HCT116 (cell line): ENCODE measurements around the gene MS4A4E. TPM values are rescaled to one million over a fixed set of nuclear protein-coding genes. Genes with fewer than 3 reads are reported as not detected.

Experiments used
- ATAC-seq: fragments of 200-7000 bp; cut with Tn5 transposase; 2 replicates; pipeline ENCODE4 v1.9.1; 2020; ENCODE audit warnings: mild to moderate bottlenecking, moderate library complexity
- BruUV-seq: library from RNA; stranded (reverse); fragments of 400-500 nt; replicated peaks from 2 replicates; lab custom pipeline; 2021; lab: Mats Ljungman, UMichigan
- CTCF ChIA-PET: fragments of 300-600 bp; sonication (Branson Sonifier 250); formaldehyde crosslinking; loops from one replicate; lab custom pipeline; 2021; ENCODE audit warnings: antibody characterized with exemption; lab: Charles Lee
- POLR2A ChIA-PET: fragments of 300-600, 350-600 bp; sonication (Branson Sonifier 250); formaldehyde crosslinking; loops from one replicate; lab custom pipeline; 2021; ENCODE audit warnings: antibody characterized with exemption; lab: Charles Lee
- RAD21 ChIA-PET, 2 experiments: fragments of 300-600 bp; sonication (Branson Sonifier 250); formaldehyde crosslinking; loops; one replicate each; lab custom pipeline; 2023; ENCODE audit warnings: low total read pairs in 2 of 2; ENCODE audit not compliant: uncharacterized antibody in 2 of 2, unreplicated experiment in 2 of 2, low non-redundant PET in 1 of 2; lab: Charles Lee
- DNase-seq: peaks from one replicate; pipeline ENCODE4 v3.0.0-alpha.2; 2010; ENCODE audit warnings: low read depth, low spot score
- H2AFZ ChIP-seq: fragments of 200-600 bp; shearing (Covaris generic), sonication (generic); 2 replicates; pipeline ENCODE4 v1.6.1; 2017; ENCODE audit warnings: low read depth, mixed run types, mixed read lengths, antibody characterized with exemption, low read length; ENCODE audit not compliant: poor library complexity, severe bottlenecking
- H3K27ac ChIP-seq: 2 replicates; pipeline ENCODE4 v1.5.1; 2012; ENCODE audit warnings: low read depth, low read length
- H3K27me3 ChIP-seq: fragments of 200-600 bp; sonication (generic); 2 replicates; pipeline ENCODE4 v1.6.1; 2016; ENCODE audit warnings: mixed run types, low read length, mixed read lengths; ENCODE audit not compliant: insufficient read depth
- H3K36me3 ChIP-seq, 2 experiments: fragments of 200-500 bp in 1 of 2; fragments of 200-600 bp in 1 of 2; sonication (Bioruptor generic) in 1 of 2; sonication (generic) in 1 of 2; 2 replicates each; pipeline versions ENCODE4 v1.5.1 to v1.6.1; 2014 to 2016; ENCODE audit warnings: low read length in 2 of 2, inconsistent platforms in 1 of 2, mixed read lengths in 1 of 2, mixed run types in 1 of 2; ENCODE audit not compliant: insufficient read depth in 2 of 2, control insufficient read depth in 1 of 2
- H3K4me1 ChIP-seq, 2 experiments: fragments of 200-600 bp in 1 of 2; sonication (generic) in 1 of 2; 2 replicates each; pipeline versions ENCODE4 v1.5.1 to v1.6.1; 2012 to 2017; ENCODE audit warnings: low read length in 2 of 2, inconsistent platforms in 1 of 2, mild to moderate bottlenecking in 1 of 2, mixed read lengths in 1 of 2, mixed run types in 1 of 2, moderate library complexity in 1 of 2; ENCODE audit not compliant: insufficient read depth in 2 of 2, control insufficient read depth in 1 of 2
- H3K4me2 ChIP-seq: fragments of 200-600 bp; sonication (generic); 2 replicates; pipeline ENCODE4 v1.6.1; 2017; ENCODE audit warnings: mixed run types, low read length, mixed read lengths
- H3K4me3 ChIP-seq, 2 experiments: fragments of 200-600 bp in 1 of 2; sonication (generic) in 1 of 2; replicated peaks in 1 of 2; 2 replicates each; pipeline ENCODE4 v1.5.1; 2011 to 2016; ENCODE audit warnings: low read length in 2 of 2, control low read depth in 1 of 2, low read depth in 1 of 2, mild to moderate bottlenecking in 1 of 2, mixed read lengths in 1 of 2, mixed run types in 1 of 2
- H3K79me2 ChIP-seq: fragments of 200-600 bp; sonication (generic); 2 replicates; pipeline ENCODE4 v1.6.1; 2017; ENCODE audit warnings: mild to moderate bottlenecking, mixed run types, low read length, moderate library complexity, mixed read lengths; ENCODE audit not compliant: insufficient read depth
- H3K9ac ChIP-seq: fragments of 200-600 bp; sonication (generic); 2 replicates; pipeline ENCODE4 v1.6.1; 2016; ENCODE audit warnings: low read length, mixed read lengths
- H3K9me2 ChIP-seq: fragments of 200-600 bp; sonication (generic), shearing (Covaris generic); 2 replicates; pipeline ENCODE4 v1.6.1; 2017; ENCODE audit warnings: mixed run types, mild to moderate bottlenecking, moderate library complexity; ENCODE audit not compliant: insufficient read depth
- H3K9me3 ChIP-seq, 2 experiments: fragments of 200-500 bp in 1 of 2; fragments of 200-600 bp in 1 of 2; sonication (Bioruptor generic) in 1 of 2; sonication (generic) in 1 of 2; 2 replicates each; pipeline ENCODE4 v1.6.1; 2014 to 2017; ENCODE audit warnings: low read length in 2 of 2, mixed read lengths in 2 of 2, inconsistent platforms in 1 of 2, low read depth in 1 of 2, mild to moderate bottlenecking in 1 of 2, mixed run types in 1 of 2, moderate library complexity in 1 of 2; ENCODE audit not compliant: control insufficient read depth in 1 of 2, insufficient read depth in 1 of 2
- H4K20me1 ChIP-seq: fragments of 200-600 bp; sonication (generic), shearing (Covaris generic); 2 replicates; pipeline ENCODE4 v1.6.1; 2017; ENCODE audit warnings: mixed run types, mild to moderate bottlenecking, moderate library complexity; ENCODE audit not compliant: insufficient read depth
- ATF3 ChIP-seq: IDR thresholded peaks from 2 replicates; pipeline ENCODE4 v1.6.1; 2012
- CBX3 ChIP-seq: IDR thresholded peaks from 2 replicates; pipeline ENCODE4 v1.6.1; 2012; ENCODE audit warnings: low read depth
- CEBPB ChIP-seq: IDR thresholded peaks from 2 replicates; pipeline ENCODE4 v1.6.1; 2012; ENCODE audit warnings: low read depth
- CTCF ChIP-seq, 3 experiments: fragments of 200-600 bp in 1 of 3; sonication (generic) in 1 of 3; IDR thresholded peaks in 2 of 3; conservative IDR thresholded peaks in 1 of 3; 2 replicates each; pipeline ENCODE4 v1.5.1; 2012 to 2017; ENCODE audit warnings: low read depth in 2 of 3, low read length in 2 of 3, antibody characterized with exemption in 1 of 3, borderline replicate concordance in 1 of 3, control low read depth in 1 of 3, mild to moderate bottlenecking in 1 of 3, mixed read lengths in 1 of 3, mixed run types in 1 of 3, moderate library complexity in 1 of 3; ENCODE audit not compliant: insufficient read depth in 1 of 3
- EGR1 ChIP-seq: IDR thresholded peaks from 2 replicates; pipeline ENCODE4 v1.6.1; 2012; ENCODE audit warnings: low read depth
- EZH2phosphoT487 ChIP-seq: fragments of 200-600 bp; IDR thresholded peaks from 2 replicates; pipeline ENCODE4 v1.6.1; 2018; ENCODE audit warnings: antibody characterized with exemption, borderline replicate concordance
- FOSL1 ChIP-seq: IDR thresholded peaks from 2 replicates; pipeline ENCODE4 v1.6.1; 2012; ENCODE audit warnings: low read depth
- JUND ChIP-seq: IDR thresholded peaks from 2 replicates; pipeline ENCODE4 v1.6.1; 2012
- MAX ChIP-seq: IDR thresholded peaks from 2 replicates; pipeline ENCODE4 v1.6.1; 2012
- POLR2AphosphoS5 ChIP-seq: IDR thresholded peaks from 2 replicates; pipeline ENCODE4 v1.6.1; 2011; ENCODE audit warnings: mild to moderate bottlenecking, low read depth, low read length, moderate library complexity
- RAD21 ChIP-seq: IDR thresholded peaks from 2 replicates; pipeline ENCODE4 v1.6.1; 2012; ENCODE audit warnings: low read depth, mild to moderate bottlenecking
- REST ChIP-seq: IDR thresholded peaks from 2 replicates; pipeline ENCODE4 v1.6.1; 2012; ENCODE audit warnings: low read depth
- SP1 ChIP-seq: IDR thresholded peaks from 2 replicates; pipeline ENCODE4 v1.6.1; 2012; ENCODE audit warnings: low read depth
- SRF ChIP-seq: IDR thresholded peaks from 2 replicates; pipeline ENCODE4 v1.6.1; 2012; ENCODE audit warnings: low read depth
- TCF7L2 ChIP-seq: IDR thresholded peaks from 2 replicates; pipeline ENCODE4 v1.7.0; 2011; ENCODE audit warnings: borderline replicate concordance, inconsistent platforms; ENCODE audit not compliant: insufficient read depth, insufficient read length; ENCODE audit errors: extremely low read depth
- YY1 ChIP-seq: IDR thresholded peaks from 2 replicates; pipeline ENCODE4 v1.6.1; 2011; ENCODE audit warnings: low read length, low read depth, moderate library complexity, mild to moderate bottlenecking; ENCODE audit not compliant: insufficient replicate concordance; ENCODE audit errors: extremely low read depth
- ZBTB33 ChIP-seq: IDR thresholded peaks from 2 replicates; pipeline ENCODE4 v1.6.1; 2011; ENCODE audit warnings: mild to moderate bottlenecking, low read length, moderate library complexity; ENCODE audit not compliant: insufficient replicate concordance; ENCODE audit errors: extremely low read depth
- ZNF274 ChIP-seq: fragments of 200-500 bp; sonication (Bioruptor generic); IDR thresholded peaks from 2 replicates; pipeline ENCODE4 v1.6.1; 2014; ENCODE audit warnings: mild to moderate bottlenecking, low read depth, low read length, inconsistent platforms
- intact Hi-C: fragments of 100-400 bp; cut with micrococcal nuclease; formaldehyde crosslinking; loops from 2 replicates; pipeline ENCODE4 v1.10.0; 2022
- total RNA-seq: library from RNA; stranded (reverse); gene quantifications from one replicate; pipeline ENCODE4 v1.2.1, GENCODE V29; 2021; ENCODE audit not compliant: unreplicated experiment

Gene MS4A4E
- total RNA-seq, 1 experiment from 2014 or later = not detected

- CTCF ChIA-PET = no interaction called here
- no peak for TF ChIP-seq CBX3
- no peak for TF ChIP-seq EGR1
- TF ChIP-seq FOSL1 = no peak
- no peak for TF ChIP-seq CTCF (IDR thresholded peaks at IDR 0.05 in 2 of 3, conservative IDR thresholded peaks at IDR 0.05 in 1 of 3; ENCODE audit: borderline replicate concordance in 1 of 3, insufficient read depth in 1 of 3, low read depth in 2 of 3, low read length in 2 of 3)
- TF ChIP-seq REST = no peak
- no peak for TF ChIP-seq SP1
- TF ChIP-seq POLR2AphosphoS5 = no peak
- TF ChIP-seq ATF3 = no peak
- no peak for TF ChIP-seq MAX
- no peak for TF ChIP-seq ZBTB33
- no peak for TF ChIP-seq ZNF274
- no peak for TF ChIP-seq EZH2phosphoT487
- no peak for TF ChIP-seq CEBPB
- no peak for TF ChIP-seq TCF7L2
- no peak for TF ChIP-seq SRF
- TF ChIP-seq JUND = no peak
- no peak for TF ChIP-seq YY1
- no peak for TF ChIP-seq RAD21
Measured at GRCh38 chr11:60209977-60210376, 33.0 kb downstream of the MS4A4E start.

More at GRCh38 chr11:60209977-60210376, 33.0 kb downstream of the MS4A4E start:
- Histone ChIP-seq H3K79me2 (no peaks in the 10 kb centered on the region), H3K4me2 (no peak overlapping the region), H2AFZ (no peak overlapping the region), H3K27ac (no peak overlapping the region), H3K36me3 (no peaks in the 10 kb centered on the region), H4K20me1 (no peaks in the 10 kb centered on the region), H3K9me3 (no peaks in the 10 kb centered on the region), H3K4me1 (no peaks in the 10 kb centered on the region), H3K9ac (no peak overlapping the region), H3K27me3 (no peaks in the 10 kb centered on the region), H3K9me2 (no peaks in the 10 kb centered on the region), H3K4me3 (no peak overlapping the region)
- ChIA-PET POLR2A (no interaction called here), RAD21 (no interaction called here)
- intact Hi-C loops = no loop called here
- no peak for ATAC-seq
- DNase-seq = no peak
- no TSS peak for BruUV-seq
